Stimulated activated CD4-positive, alpha-beta T cell treated with anti-CD3 and anti-CD28 coated beads, Interleukin-15, amount 100 ng/mL, for 48 hours (primary cell): ENCODE measurements around the gene C19orf67.
A peak's percentile ranks its signal among the peaks of the same experiment; 100 is the strongest.

Source experiments
- DNase-seq, 2 donors: peaks; one replicate each; pipeline ENCODE4 v3.0.0-alpha.2; 2020; ENCODE audit warnings: low read depth in 2 of 2

Gene C19orf67

GRCh38 chr19:14086098-14086497 lies 515 bp upstream of the C19orf67 start:
- no peak for DNase-seq

GRCh38 chr19:14082675-14082960 lies 3.0 kb downstream of the C19orf67 start:
- no peak for DNase-seq

GRCh38 chr19:14081797-14082674 lies 3.5 kb downstream of the C19orf67 start:
- DNase-seq = no peak

- peak; percentile 97 to 99 for DNase-seq
Measured at GRCh38 chr19:14080887-14081796, 4.4 kb downstream of the C19orf67 start.

- no peak for DNase-seq
Measured at GRCh38 chr19:14078411-14078810, 7.2 kb downstream of the C19orf67 start.

GRCh38 chr19:14073925-14074838 lies 11.4 kb downstream of the C19orf67 start:
- no peak for DNase-seq

GRCh38 chr19:14073261-14073924 lies 12.2 kb downstream of the C19orf67 start:
- peak; percentile 60 to 71 for DNase-seq

- no peak for DNase-seq
Measured at GRCh38 chr19:14072535-14073260, 12.9 kb downstream of the C19orf67 start, which contains the start of gene MISP3. Gene MISP3 (plus strand): TSS chr19:14072786. CDS start chr19:14073310, 524 bp downstream.

GRCh38 chr19:14070268-14071050 lies 15.1 kb downstream of the C19orf67 start:
- no peak for DNase-seq

- no peak for DNase-seq
Measured at GRCh38 chr19:14066134-14066533, 19.4 kb downstream of the C19orf67 start.

- DNase-seq = no peak
Measured at GRCh38 chr19:14063105-14063504, 22.5 kb downstream of the C19orf67 start.

GRCh38 chr19:14062558-14062855 lies 23.1 kb downstream of the C19orf67 start:
- no peak for DNase-seq

- DNase-seq = no peak
Measured at GRCh38 chr19:14061751-14062557, 23.6 kb downstream of the C19orf67 start, which contains the start of gene PALM3. Gene PALM3 (minus strand): TSS chr19:14062076. CDS start chr19:14061980, 96 bp downstream.

GRCh38 chr19:14061081-14061749 lies 24.4 kb downstream of the C19orf67 start:
- DNase-seq = no peak

- no peak for DNase-seq
Measured at GRCh38 chr19:14059652-14060155, 25.9 kb downstream of the C19orf67 start.

- no peak for DNase-seq
Measured at GRCh38 chr19:14059093-14059480, 26.5 kb downstream of the C19orf67 start.

- no peak for DNase-seq
Measured at GRCh38 chr19:14058182-14059092, 27.1 kb downstream of the C19orf67 start.
